HK-2 (cell line): ENCODE measurements around the gene CACNA1D.
"Not testable (repeated sequence)": the region's sequence is repeated elsewhere in the genome, so short reads cannot be mapped to it uniquely, and the experiment has no call there.

ENCODE experiments used
- DNase-seq: peaks from one replicate; pipeline ENCODE4 v3.0.0-alpha.2; 2018; ENCODE audit not compliant: unreplicated experiment

CACNA1D gene

GRCh38 chr3:53571264-53571663 is 76.9 kb downstream of the CACNA1D start:
- DNase-seq = no peak

GRCh38 chr3:53572184-53572583 is 77.8 kb downstream of the CACNA1D start:
- DNase-seq = not testable (repeated sequence)

DNA sequence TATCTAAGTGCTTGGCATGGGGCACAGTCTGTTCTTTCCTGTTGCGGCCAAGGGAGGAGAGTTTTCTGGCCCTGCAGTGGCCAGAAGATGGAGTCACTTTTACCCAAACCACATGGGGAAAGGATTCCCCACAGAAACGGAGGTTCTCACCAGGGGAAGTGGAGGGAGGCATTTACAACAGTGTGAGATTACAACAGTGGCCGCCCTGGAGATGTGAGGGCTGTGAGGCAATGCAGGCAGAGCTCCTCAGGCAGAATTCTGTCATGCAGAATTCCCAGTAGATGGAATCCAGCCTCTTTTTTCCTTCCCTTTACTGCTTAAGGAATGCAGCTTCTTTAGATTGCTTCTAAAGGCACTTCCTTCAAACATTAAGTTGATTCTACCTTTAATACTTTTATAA is 83.1 kb downstream of the CACNA1D start:
- no peak for DNase-seq

DNA sequence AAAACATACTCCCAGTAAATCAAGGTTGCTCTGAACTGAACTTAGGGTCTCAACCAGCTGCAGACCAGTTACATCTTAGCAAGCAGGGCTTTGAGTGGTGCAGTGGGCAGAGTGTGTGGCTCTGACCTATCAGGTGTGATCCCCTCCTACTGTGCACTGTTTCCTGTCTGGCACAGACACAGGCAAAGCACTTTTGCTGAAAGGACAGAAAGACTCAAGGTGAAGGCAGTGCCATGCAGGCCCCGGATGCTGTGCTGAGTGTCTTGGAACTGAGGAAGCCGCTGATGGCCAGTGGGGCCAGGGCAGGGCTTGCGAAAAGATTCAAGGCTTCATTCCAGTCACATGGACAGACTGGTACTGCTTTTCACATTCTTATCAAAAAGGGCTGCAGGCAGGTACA is 85.2 kb downstream of the CACNA1D start:
- no peak for DNase-seq

GRCh38 chr3:53581671-53582070 is 87.3 kb downstream of the CACNA1D start:
- no peak for DNase-seq

DNA sequence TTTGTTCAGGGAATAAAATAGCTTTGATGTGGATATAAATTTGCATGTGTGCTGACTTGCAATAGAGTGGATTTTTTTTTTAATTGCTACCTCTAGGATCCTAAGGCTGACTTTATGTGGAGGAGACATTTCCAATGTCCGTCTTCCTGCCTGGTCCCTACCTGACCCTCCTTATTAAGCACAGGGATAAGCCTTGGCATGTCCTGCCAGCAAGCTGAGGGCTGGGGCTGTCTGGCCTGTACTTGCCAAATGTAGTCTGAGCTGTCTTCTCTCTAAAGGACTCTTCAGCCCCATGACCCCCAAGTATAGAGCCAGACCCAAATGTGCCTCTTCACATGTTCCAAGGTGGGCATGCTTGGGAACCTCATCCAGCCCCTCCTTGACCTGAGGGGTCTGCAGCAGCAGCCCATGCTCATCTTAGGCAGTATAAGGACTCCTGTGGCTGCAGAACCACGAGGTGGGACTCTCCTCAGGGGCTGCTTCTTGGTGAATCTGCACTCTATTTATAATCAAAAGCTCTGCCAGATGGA is 88.8 kb downstream of the CACNA1D start:
- DNase-seq = no peak

DNA sequence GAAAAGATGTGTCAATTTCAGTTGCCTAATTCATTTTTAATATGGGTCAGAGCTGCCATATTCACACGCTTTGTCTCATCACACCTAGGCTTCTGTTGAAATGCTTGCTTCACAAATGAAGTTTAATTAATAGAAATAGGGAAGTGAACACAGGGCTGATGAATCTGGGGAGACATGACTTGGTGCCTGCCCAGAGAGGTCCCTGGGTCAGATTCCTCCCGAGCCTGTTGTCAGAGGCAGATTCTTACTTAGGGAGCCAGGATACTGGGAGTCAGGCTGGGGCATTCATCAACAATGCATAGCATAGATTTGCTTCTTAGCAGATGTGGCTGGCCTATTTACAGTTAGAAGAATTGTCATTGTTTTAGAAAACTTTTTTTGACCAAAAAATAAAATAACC is 90.6 kb downstream of the CACNA1D start:
- DNase-seq = no peak

DNA sequence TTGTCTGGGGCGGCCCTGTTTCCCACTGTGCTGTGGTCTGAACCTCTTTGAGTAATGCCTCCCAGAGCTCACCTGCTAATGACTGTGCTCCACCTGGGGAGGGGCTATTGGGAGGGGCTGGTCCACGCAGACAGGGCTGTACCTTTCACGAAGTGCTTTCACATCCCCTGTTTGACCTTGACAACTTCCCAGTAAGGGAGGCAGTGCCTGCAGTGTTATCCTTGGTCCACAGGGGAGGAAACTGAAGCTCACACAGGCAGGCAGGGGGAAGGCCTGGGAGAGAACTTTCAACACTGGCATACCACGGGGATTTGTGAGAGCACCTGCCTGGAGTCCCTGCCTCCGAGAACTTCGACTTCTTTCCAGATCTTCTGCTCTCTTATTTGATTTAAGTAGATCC is 91.2 kb downstream of the CACNA1D start:
- no peak for DNase-seq

- DNase-seq = no peak
Observed at GRCh38 chr3:53588122-53588521, 93.7 kb downstream of the CACNA1D start.

DNA sequence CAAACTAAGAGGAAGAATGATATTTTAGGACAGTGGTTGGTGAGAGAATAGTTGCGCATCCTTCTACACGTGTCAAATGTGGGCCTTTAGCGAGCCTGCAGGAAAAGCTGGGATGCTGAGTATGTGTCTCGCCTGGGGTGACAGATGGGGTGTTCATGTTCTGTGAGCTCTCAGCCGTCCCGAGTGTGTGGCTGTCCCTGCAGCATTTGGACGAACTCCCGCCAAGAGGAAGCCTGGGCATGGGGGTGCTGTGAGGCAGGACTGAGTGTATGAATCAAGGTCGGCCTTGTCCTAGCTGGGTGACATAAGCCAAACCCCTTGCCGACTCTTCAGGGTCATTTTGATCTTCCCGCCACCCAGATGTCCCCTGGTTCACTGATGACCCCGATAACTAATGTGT is 94.8 kb downstream of the CACNA1D start:
- no peak for DNase-seq

GRCh38 chr3:53589806-53590205 is 95.4 kb downstream of the CACNA1D start:
- DNase-seq = no peak

DNA sequence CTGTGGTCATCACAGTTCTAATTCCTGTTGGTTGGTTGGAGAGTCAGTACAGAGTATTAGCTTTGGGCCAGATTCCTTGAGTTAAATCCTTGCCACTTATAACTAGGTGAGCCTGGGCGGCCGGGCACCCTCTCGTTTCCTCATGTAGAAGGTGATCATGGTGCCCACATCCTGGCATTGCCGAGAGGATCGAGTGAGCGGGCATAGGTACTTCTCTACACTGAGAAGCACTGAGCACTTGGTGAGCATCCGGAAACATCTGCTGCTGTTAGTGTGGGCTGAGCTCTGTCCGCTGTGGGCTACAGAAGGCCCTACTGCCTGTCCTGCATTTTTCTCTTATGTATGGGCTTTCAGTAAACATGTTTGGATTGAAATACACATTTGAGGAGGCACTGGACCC is 96.2 kb downstream of the CACNA1D start:
- DNase-seq = no peak

DNA sequence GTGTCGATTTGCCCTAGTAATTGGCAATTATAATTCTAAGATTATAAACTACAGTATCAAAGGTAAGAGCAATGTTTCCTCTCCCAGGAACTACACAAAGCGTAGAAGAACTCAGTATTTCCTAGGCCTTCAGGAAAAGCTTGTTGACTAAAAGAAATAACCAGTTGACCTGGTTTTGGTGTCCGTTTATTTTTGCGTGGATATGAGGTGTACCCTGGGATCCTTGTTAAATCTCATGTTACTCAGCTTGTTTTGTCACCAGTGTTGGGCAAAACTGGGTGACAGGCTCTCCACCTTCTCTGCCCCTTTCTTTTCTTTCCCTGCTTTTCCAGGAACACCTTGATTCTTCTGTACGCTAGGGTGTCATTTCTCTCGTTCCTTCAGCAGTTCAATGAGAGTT is 97.2 kb downstream of the CACNA1D start:
- DNase-seq = no peak

- no peak for DNase-seq
Observed at GRCh38 chr3:53592862-53593261, 98.5 kb downstream of the CACNA1D start.

DNA sequence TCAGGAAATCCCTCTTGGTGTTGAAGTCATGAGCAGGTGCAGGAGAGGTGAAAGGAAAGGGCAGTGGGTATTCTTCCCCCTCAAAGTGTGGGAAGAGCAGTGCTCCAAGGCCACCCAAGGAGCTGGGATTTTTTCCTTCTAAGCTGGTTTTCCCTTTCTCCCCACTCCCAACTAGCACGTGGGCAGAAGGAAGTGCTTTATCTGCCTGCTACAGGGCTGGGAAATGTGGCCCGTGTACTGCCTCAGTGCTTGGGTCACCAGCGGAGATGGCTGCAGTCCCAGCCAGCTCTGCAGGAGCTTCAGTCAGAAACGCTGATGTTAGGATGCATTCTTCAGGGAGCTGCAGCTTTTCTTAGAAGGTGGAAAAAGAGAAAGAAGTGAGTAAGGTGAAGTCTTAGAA is 99.2 kb downstream of the CACNA1D start:
- no peak for DNase-seq

GRCh38 chr3:53594276-53594675 is 99.9 kb downstream of the CACNA1D start:
- DNase-seq = no peak

DNA sequence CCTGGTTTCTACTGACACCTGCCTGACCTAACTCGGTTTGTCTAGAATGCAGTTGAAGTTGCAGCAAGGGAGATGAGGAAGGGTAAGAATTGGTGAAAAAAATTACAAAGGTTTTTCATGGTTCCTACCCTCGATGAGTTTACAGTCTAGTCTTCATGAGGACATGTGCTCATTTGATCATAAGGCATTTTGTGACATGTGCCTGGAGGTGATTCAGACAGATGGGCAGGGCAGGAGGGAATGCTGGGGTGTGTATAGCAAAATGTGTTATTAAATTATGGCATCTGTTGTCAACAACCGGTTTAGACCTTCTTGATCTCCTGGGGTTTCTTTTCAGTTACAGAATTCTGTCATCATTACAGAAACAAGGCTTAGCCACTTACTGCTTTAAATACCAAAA is 101.2 kb downstream of the CACNA1D start:
- no peak for DNase-seq

GRCh38 chr3:53597136-53597915 is 102.9 kb downstream of the CACNA1D start:
- DNase-seq = no peak

DNA sequence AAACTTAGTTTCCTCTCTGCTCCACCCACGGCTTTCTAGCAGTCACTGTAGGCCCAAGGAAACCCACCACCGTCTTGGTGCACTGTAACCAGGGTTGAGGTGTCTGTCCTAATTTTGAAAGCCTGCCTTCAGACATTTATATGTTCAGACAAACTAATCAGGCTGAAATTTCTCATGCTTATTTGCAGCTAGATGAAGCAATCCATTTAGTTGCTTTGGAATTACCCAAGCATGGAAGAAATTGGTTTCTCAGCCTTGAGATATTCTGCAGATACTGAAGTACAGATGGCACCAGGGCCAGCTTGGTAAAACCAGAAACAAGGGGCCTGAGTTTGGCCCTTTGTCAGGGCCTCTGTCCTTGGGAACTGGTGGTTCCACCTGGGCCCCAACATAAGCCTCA is 105.4 kb downstream of the CACNA1D start:
- DNase-seq = no peak

DNA sequence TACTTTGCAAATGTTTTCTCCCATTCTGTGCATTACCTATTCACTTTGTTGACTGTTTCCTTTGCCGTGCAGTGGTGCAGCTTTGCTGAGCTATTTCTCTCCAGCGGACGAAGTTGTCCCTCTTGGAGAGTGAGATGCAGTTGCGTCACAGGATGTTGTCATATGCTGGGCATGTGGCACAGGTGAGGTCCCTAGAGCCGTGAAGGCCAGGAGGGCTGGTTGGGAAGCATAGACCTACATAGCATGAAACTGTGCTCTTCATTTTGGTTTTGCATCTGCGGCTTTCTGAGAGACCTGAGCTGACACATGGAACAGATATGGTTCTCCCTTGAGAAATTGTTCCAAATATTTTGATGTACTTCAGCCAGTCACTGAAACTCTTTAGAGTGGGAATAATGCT is 108.5 kb downstream of the CACNA1D start:
- DNase-seq = no peak

- no peak for DNase-seq
Observed at GRCh38 chr3:53604232-53604631, 109.8 kb downstream of the CACNA1D start.

- DNase-seq = no peak
Observed at GRCh38 chr3:53606793-53607192, 112.4 kb downstream of the CACNA1D start.

GRCh38 chr3:53612508-53612907 is 118.1 kb downstream of the CACNA1D start:
- DNase-seq = no peak

DNA sequence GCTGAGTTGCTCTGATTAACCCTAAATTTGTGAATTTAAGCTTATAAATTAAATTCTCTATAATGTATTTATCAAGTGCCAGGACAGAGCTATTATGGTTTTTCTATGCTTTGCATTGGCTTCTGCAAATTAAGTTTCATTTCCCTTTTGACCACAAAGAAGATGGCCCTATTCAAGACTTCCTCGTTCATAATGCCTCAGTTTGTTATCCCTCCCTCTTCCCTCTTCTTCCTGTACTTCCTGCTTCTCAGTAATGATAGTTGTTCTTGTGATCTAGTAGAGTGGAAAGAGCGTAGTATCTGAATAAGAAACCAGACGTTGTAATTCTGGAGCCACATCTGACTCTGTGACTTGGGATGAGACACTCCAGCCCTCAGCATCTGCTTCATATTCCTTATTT is 118.7 kb downstream of the CACNA1D start:
- DNase-seq = no peak
